DOHH2 (cell line): Measurements from ENCODE around the gene RAB26.

Source experiments
- CTCF ChIP-seq: fragments of 200-600 bp; sonication (generic); IDR thresholded peaks from one replicate; pipeline ENCODE4 v1.5.1; 2014; ENCODE audit warnings: antibody characterized with exemption, mild to moderate bottlenecking, low read depth, low read length; ENCODE audit not compliant: poor library complexity, severe bottlenecking
- EZH2phosphoT487 ChIP-seq: fragments of 200-600 bp; sonication (generic); IDR thresholded peaks from 2 replicates; pipeline ENCODE4 v1.6.1; 2017; ENCODE audit warnings: borderline replicate concordance, mild to moderate bottlenecking, antibody characterized with exemption, low read length, moderate library complexity, mixed read lengths

- TF ChIP-seq EZH2phosphoT487 (no peak), CTCF (no peak)
These were observed 35.9 kb downstream of the RAB26 start for GRCh38 chr16:2184346-2184745.
